HG03457 (cell line): Measurements from ENCODE around the gene RYR3.

Source experiments
- ATAC-seq: cut with Tn5 transposase; IDR thresholded peaks from one replicate; pipeline ENCODE4 v1.9.1; 2021; ENCODE audit warnings: moderate number of reproducible peaks; ENCODE audit not compliant: unreplicated experiment

RYR3 gene

GRCh38 chr15:33636958-33637357, 326.2 kb downstream of the RYR3 start:
- no peak for ATAC-seq

- no peak for ATAC-seq
Observed at GRCh38 chr15:33638453-33638852, 327.7 kb downstream of the RYR3 start.

GRCh38 chr15:33639051-33639450, 328.3 kb downstream of the RYR3 start:
- ATAC-seq = no peak

- no peak for ATAC-seq
Observed at GRCh38 chr15:33639456-33639855, 328.7 kb downstream of the RYR3 start.

GRCh38 chr15:33639978-33640377, 329.2 kb downstream of the RYR3 start:
- ATAC-seq = no peak

GRCh38 chr15:33641069-33641468, 330.3 kb downstream of the RYR3 start:
- ATAC-seq = no peak

GRCh38 chr15:33644304-33644703, 333.5 kb downstream of the RYR3 start:
- ATAC-seq = no peak

- ATAC-seq = no peak
Observed at GRCh38 chr15:33646744-33647143, 336.0 kb downstream of the RYR3 start.

- no peak for ATAC-seq
Observed at GRCh38 chr15:33649217-33649933, 338.6 kb downstream of the RYR3 start.

- no peak for ATAC-seq
Observed at GRCh38 chr15:33654860-33655259, 344.1 kb downstream of the RYR3 start.

- no peak for ATAC-seq
Observed at GRCh38 chr15:33655488-33655887, 344.7 kb downstream of the RYR3 start.

- ATAC-seq = no peak
Observed at GRCh38 chr15:33656168-33656567, 345.4 kb downstream of the RYR3 start.

- no peak for ATAC-seq
Observed at GRCh38 chr15:33660151-33660550, 349.4 kb downstream of the RYR3 start.

GRCh38 chr15:33662014-33662413, 351.2 kb downstream of the RYR3 start:
- no peak for ATAC-seq

- no peak for ATAC-seq
Observed at GRCh38 chr15:33664947-33665346, 354.2 kb downstream of the RYR3 start.

- ATAC-seq = no peak
Observed at GRCh38 chr15:33670567-33670966, 359.8 kb downstream of the RYR3 start.

GRCh38 chr15:33671456-33671855, 360.7 kb downstream of the RYR3 start:
- ATAC-seq = peak; percentile 74

GRCh38 chr15:33675246-33675645, 364.5 kb downstream of the RYR3 start:
- ATAC-seq = no peak

- ATAC-seq = no peak
Observed at GRCh38 chr15:33677238-33677830, 366.6 kb downstream of the RYR3 start.

GRCh38 chr15:33678176-33678575, 367.4 kb downstream of the RYR3 start:
- ATAC-seq = no peak

- ATAC-seq = no peak
Observed at GRCh38 chr15:33678602-33679001, 367.8 kb downstream of the RYR3 start.

- no peak for ATAC-seq
Observed at GRCh38 chr15:33679061-33679460, 368.3 kb downstream of the RYR3 start.

- ATAC-seq = no peak
Observed at GRCh38 chr15:33680336-33680735, 369.6 kb downstream of the RYR3 start.
